Panc1 (cell line): ENCODE measurements around the gene FUT4. TPM values are rescaled to one million over a fixed set of nuclear protein-coding genes. Genes with fewer than 3 reads are reported as not detected.

Source experiments
- ATAC-seq: fragments of 200-7000 bp; cut with Tn5 transposase; 2 replicates; pipeline ENCODE4 v1.9.1; 2020; ENCODE audit warnings: mild to moderate bottlenecking, moderate library complexity
- BruUV-seq: library from RNA; stranded (reverse); fragments of 400-500 nt; replicated peaks from 2 replicates; lab custom pipeline; 2021; lab: Mats Ljungman, UMichigan
- CTCF ChIA-PET: fragments of 300-600 bp; sonication (Branson Sonifier 250); formaldehyde crosslinking; loops from one replicate; lab custom pipeline; 2022; ENCODE audit warnings: antibody characterized with exemption; lab: Charles Lee
- POLR2A ChIA-PET: fragments of 300-600 bp; sonication (Branson Sonifier 250); formaldehyde crosslinking; loops from one replicate; lab custom pipeline; 2022; ENCODE audit warnings: antibody characterized with exemption; lab: Charles Lee
- DNase-seq: peaks from one replicate; pipeline ENCODE4 v3.0.0-alpha.2; 2010; ENCODE audit warnings: low read depth, low spot score
- H3K27ac ChIP-seq: 2 replicates; pipeline ENCODE4 v1.5.1; 2011; ENCODE audit warnings: mild to moderate bottlenecking, low read length, inconsistent platforms
- H3K27me3 ChIP-seq: fragments of 200-500 bp; sonication (Bioruptor generic); 2 replicates; pipeline ENCODE4 v1.6.0; 2014; ENCODE audit warnings: low read length, inconsistent platforms; ENCODE audit not compliant: control insufficient read depth, insufficient read depth
- H3K36me3 ChIP-seq: fragments of 200-500 bp; sonication (Bioruptor generic); 2 replicates; pipeline ENCODE4 v1.5.1; 2014; ENCODE audit warnings: inconsistent platforms, mild to moderate bottlenecking, low read length, moderate library complexity; ENCODE audit not compliant: control insufficient read depth, insufficient read depth
- H3K4me1 ChIP-seq: 2 replicates; pipeline ENCODE4 v1.5.1; 2011; ENCODE audit warnings: inconsistent platforms, mild to moderate bottlenecking, low read length, moderate library complexity; ENCODE audit not compliant: control insufficient read depth, insufficient read depth
- H3K4me3 ChIP-seq, 2 experiments: 2 replicates each; pipeline ENCODE4 v1.5.1; 2011 to 2012; ENCODE audit warnings: low read depth in 2 of 2, low read length in 2 of 2, mild to moderate bottlenecking in 2 of 2, inconsistent platforms in 1 of 2, moderate library complexity in 1 of 2
- H3K9me3 ChIP-seq: fragments of 200-500 bp; sonication (Bioruptor generic); 2 replicates; pipeline ENCODE4 v1.5.1; 2014; ENCODE audit warnings: low read depth, mild to moderate bottlenecking, inconsistent platforms, low read length, moderate library complexity; ENCODE audit not compliant: control insufficient read depth, insufficient read depth
- CTCF ChIP-seq: fragments of 450-650 bp; IDR thresholded peaks from 2 replicates; pipeline ENCODE4 v1.5.1; 2017; ENCODE audit warnings: mild to moderate bottlenecking
- POLR2AphosphoS5 ChIP-seq: IDR thresholded peaks from 2 replicates; pipeline ENCODE4 v1.6.1; 2012; ENCODE audit warnings: mild to moderate bottlenecking, low read depth, low read length, moderate library complexity
- SIN3A ChIP-seq: IDR thresholded peaks from 2 replicates; pipeline ENCODE4 v1.6.1; 2012; ENCODE audit warnings: low read depth, mild to moderate bottlenecking, low read length, moderate library complexity, borderline replicate concordance; ENCODE audit not compliant: insufficient read depth
- TCF7L2 ChIP-seq: IDR thresholded peaks from 2 replicates; pipeline ENCODE4 v1.6.1; 2011; ENCODE audit warnings: mild to moderate bottlenecking, low read depth, low read length, inconsistent platforms
- in situ Hi-C: cut with HindIII; loops from 2 replicates; pipeline ENCODE4 v1.10.0; 2016; ENCODE audit warnings: low sequenced_read_pairs, low pct_unique_long_range_greater_than_20kb
- intact Hi-C: fragments of 100-400 bp; cut with micrococcal nuclease; formaldehyde crosslinking; loops from one replicate; pipeline ENCODE4 v1.10.0; 2022; ENCODE audit not compliant: unreplicated experiment
- total RNA-seq: library from RNA; stranded (reverse); gene quantifications from one replicate; pipeline ENCODE4 v1.2.1, GENCODE V29; 2021; ENCODE audit not compliant: unreplicated experiment
- TF ChIP-seq, protein P1 (sequence below), 2 experiments: IDR thresholded peaks; 2 replicates each; pipeline ENCODE4 v1.6.1; 2011 to 2012; ENCODE audit warnings: low read depth in 2 of 2, control low read depth in 1 of 2, low read length in 1 of 2, mild to moderate bottlenecking in 1 of 2, moderate library complexity in 1 of 2; ENCODE audit not compliant: insufficient read depth in 1 of 2

Gene FUT4
- total RNA-seq, 1 experiment from 2014 or later, result 11.2 TPM

DNA sequence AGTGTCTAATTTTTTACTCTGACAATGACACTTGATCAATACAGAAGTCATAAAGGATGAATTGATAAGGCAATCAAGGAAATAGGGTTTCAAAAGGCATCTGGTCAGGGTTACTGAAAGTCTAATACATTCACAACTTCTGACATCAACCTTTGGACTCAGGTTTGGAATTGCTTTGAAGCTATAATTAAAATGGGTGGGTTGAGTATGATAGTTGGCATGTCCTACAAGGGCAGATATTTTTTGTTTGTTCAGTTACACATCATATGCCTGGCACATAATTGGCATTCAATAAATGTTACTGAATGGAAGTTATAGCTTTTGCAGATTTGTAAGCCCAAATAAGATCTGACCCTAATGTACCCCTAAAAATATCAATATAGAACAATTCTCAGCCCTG is 7.3 kb upstream of the FUT4 start:
- Histone ChIP-seq H3K9me3 (no peaks in the 10 kb centered on the region), H3K27me3 (peaks cover 2% of the 10 kb centered on the region; the same call in 1 of the 2 replicates), H3K36me3 (no peaks in the 10 kb centered on the region), H3K4me1 (no peaks in the 10 kb centered on the region), H3K27ac (no peak overlapping the region), H3K4me3 (no peak overlapping the region)
- intact Hi-C loops, result no loop called here
- no peak for DNase-seq
- BruUV-seq, result no TSS peak
- in situ Hi-C loops, result no loop called here
- TF ChIP-seq, protein P1, sequence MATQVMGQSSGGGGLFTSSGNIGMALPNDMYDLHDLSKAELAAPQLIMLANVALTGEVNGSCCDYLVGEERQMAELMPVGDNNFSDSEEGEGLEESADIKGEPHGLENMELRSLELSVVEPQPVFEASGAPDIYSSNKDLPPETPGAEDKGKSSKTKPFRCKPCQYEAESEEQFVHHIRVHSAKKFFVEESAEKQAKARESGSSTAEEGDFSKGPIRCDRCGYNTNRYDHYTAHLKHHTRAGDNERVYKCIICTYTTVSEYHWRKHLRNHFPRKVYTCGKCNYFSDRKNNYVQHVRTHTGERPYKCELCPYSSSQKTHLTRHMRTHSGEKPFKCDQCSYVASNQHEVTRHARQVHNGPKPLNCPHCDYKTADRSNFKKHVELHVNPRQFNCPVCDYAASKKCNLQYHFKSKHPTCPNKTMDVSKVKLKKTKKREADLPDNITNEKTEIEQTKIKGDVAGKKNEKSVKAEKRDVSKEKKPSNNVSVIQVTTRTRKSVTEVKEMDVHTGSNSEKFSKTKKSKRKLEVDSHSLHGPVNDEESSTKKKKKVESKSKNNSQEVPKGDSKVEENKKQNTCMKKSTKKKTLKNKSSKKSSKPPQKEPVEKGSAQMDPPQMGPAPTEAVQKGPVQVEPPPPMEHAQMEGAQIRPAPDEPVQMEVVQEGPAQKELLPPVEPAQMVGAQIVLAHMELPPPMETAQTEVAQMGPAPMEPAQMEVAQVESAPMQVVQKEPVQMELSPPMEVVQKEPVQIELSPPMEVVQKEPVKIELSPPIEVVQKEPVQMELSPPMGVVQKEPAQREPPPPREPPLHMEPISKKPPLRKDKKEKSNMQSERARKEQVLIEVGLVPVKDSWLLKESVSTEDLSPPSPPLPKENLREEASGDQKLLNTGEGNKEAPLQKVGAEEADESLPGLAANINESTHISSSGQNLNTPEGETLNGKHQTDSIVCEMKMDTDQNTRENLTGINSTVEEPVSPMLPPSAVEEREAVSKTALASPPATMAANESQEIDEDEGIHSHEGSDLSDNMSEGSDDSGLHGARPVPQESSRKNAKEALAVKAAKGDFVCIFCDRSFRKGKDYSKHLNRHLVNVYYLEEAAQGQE (IDR thresholded peaks at IDR 0.05; ENCODE audit: insufficient read depth in 1 of 2, low read depth in 2 of 2, low read length in 1 of 2), result no peak
- TF ChIP-seq CTCF (no peak), POLR2AphosphoS5 (no peak)
- no peak for ATAC-seq
- ChIA-PET CTCF (no interaction called here), POLR2A (no interaction called here)

DNA sequence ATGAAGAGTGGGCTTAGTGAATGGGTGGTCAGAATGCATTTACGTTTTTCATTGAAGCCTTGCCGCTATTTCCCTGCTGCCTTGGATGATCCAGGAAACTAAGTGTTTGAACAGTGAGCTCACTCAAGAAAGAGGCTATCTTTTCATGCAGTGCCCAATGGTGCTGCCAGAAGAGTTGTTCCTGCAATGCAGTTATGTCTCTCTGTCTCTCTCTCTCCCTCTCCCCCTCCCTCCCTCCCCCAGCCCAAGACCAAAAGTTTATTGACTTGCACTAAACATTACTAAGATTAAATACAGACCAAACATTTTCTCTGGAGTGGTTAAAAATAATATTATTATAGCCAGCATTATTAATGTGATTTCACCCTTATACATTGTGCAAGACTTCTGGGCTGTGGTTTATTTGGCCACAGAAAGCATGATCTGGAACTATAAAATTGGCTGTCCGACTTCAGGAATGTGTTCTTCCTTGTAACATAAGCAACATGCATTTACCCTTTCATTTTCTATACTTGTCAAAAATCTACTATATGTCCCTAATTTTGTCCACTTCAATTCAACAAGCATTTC is 6.6 kb upstream of the FUT4 start:
- TF ChIP-seq TCF7L2, result no peak
- TF ChIP-seq, protein P1 (IDR thresholded peaks at IDR 0.05; ENCODE audit: insufficient read depth in 1 of 2, low read depth in 2 of 2, low read length in 1 of 2), result no peak
- TF ChIP-seq POLR2AphosphoS5, result no peak
- TF ChIP-seq SIN3A, result no peak
- Histone ChIP-seq H3K4me3 (no peak overlapping the region), H3K36me3 (no peaks in the 10 kb centered on the region), H3K27ac (no peak overlapping the region), H3K4me1 (no peaks in the 10 kb centered on the region), H3K9me3 (no peaks in the 10 kb centered on the region), H3K27me3 (peaks cover 2% of the 10 kb centered on the region; the same call in 1 of the 2 replicates)
- DNase-seq (no peak), ATAC-seq (no peak)
- in situ Hi-C loops (no loop called here), intact Hi-C loops (no loop called here)
- ChIA-PET CTCF (no interaction called here), POLR2A (no interaction called here)
- no TSS peak for BruUV-seq
